ENCODE results near the gene CEP95. TPM values are rescaled to one million over a fixed set of nuclear protein-coding genes. Genes with fewer than 3 reads are reported as not detected.
"Not testable (repeated sequence)": the region's sequence is repeated elsewhere in the genome, so short reads cannot be mapped to it uniquely, and the experiment has no call there.

Gene CEP95
- total RNA-seq, 1 donor from 2014 or later, result 108 TPM

DNA sequence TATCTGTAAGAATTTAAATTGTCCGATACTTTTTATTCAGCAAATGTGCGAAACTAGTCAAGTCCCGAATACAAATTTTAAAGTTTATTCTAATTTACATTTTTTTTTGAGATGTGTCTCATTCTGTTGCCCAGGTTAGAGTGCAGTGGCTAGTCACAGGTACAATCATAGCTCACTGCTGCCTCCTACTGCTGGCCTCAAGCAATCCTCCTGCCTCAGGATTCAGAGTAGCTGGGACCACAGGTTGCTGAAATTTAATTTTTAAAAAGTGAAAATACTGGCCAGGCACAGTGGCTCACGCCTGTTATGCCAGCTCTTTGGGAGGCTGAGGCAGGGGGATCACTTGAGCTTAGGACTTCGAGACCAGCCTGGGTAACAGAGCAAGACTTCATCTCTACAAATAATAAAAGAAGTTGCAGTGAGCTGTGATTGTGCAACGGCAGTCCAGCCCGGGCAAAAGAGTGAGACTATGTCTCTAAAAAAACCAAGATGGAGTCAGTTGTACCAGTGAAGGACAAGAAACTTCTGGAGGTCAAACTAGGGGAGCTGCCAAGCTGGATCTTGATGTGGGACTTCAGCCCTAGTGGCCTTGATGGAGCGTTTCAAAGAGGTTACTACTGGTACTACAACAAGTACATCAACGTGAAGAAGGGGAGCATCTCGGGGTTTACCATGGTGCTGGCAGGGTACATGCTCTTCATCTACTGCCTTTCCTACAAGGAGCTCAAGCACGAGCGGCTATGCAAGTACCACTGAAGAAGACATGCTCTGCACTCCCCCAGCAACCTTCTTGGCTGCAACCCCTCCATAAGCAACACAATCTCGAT lies 15.5 kb upstream of the CEP95 start:
- Mint-ChIP-seq H3K4me1 (ENCODE audit: low read depth) (peaks cover 14% of the 10 kb centered on the region), H3K36me3 (ENCODE audit: insufficient read depth) (peaks cover 26% of the 10 kb centered on the region), H3K4me3 (ENCODE audit: low read depth) (no peak overlapping the region), H3K9me3 (ENCODE audit: low read depth) (no peaks in the 10 kb centered on the region), H3K27ac (no peak overlapping the region), H3K27me3 (no peaks in the 10 kb centered on the region)
- TF ChIP-seq, protein P1, sequence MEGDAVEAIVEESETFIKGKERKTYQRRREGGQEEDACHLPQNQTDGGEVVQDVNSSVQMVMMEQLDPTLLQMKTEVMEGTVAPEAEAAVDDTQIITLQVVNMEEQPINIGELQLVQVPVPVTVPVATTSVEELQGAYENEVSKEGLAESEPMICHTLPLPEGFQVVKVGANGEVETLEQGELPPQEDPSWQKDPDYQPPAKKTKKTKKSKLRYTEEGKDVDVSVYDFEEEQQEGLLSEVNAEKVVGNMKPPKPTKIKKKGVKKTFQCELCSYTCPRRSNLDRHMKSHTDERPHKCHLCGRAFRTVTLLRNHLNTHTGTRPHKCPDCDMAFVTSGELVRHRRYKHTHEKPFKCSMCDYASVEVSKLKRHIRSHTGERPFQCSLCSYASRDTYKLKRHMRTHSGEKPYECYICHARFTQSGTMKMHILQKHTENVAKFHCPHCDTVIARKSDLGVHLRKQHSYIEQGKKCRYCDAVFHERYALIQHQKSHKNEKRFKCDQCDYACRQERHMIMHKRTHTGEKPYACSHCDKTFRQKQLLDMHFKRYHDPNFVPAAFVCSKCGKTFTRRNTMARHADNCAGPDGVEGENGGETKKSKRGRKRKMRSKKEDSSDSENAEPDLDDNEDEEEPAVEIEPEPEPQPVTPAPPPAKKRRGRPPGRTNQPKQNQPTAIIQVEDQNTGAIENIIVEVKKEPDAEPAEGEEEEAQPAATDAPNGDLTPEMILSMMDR (IDR thresholded peaks at IDR 0.05; ENCODE audit: unreplicated experiment), result peak; percentile 49
- no peak for DNase-seq (ENCODE audit: low spot score, unreplicated experiment)

DNA sequence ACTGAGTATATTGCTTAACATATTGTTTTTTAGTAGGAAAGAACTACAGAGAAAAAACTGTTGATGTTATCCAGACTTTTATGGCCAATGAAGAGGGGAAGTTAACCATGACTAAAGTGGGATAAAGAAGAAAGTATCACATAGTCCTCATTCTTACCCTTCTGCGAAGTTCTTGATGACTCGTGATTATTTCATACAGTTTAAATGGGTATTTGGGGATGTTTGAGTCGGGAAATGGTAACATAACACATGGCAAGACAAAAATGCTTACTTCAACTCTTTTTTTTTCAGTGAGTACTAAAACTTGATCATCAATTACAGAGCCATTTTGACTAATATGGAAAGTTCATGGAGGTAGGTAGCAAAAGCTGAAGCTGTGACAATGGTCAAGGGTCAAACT lies 14.8 kb upstream of the CEP95 start:
- Mint-ChIP-seq H3K9me3 (ENCODE audit: low read depth) (no peaks in the 10 kb centered on the region), H3K4me1 (ENCODE audit: low read depth) (peaks cover 17% of the 10 kb centered on the region), H3K27ac (no peak overlapping the region), H3K4me3 (ENCODE audit: low read depth) (no peak overlapping the region), H3K27me3 (no peaks in the 10 kb centered on the region), H3K36me3 (ENCODE audit: insufficient read depth) (peaks cover 26% of the 10 kb centered on the region)
- DNase-seq (ENCODE audit: low spot score, unreplicated experiment), result no peak
- TF ChIP-seq, protein P1 (IDR thresholded peaks at IDR 0.05; ENCODE audit: unreplicated experiment), result no peak

DNA sequence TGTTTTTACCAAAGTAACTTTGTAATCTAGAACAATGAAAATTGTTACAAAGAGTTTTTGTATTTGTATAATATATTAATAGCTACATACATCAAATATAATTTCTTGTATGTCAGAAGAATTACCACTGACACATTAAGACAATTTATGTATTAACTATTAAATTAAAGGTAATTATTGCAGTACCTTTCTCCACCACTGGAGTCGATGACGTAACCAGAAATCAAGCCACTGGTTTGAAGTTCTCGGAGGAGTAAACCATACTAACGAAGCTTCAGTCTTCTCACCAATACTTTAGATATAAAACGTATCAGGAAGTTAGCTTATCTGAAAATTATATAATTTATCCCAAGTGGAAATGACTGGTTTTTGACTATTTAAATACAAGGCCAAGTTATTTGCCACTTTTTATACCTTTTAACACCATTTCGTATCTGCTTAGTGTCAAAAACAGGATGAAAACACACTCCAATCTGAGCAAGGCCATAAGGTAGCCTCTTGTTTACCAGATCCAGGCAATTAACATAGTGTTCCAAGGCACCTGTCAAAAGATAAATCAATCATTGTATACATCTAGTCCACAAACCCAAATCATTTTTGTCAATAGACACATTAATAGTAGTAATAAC lies 14.2 kb upstream of the CEP95 start:
- H3K27me3 Mint-ChIP-seq, result no peaks in the 10 kb centered on the region
- DNase-seq (ENCODE audit: low spot score, unreplicated experiment), result no peak
- TF ChIP-seq, protein P1 (IDR thresholded peaks at IDR 0.05; ENCODE audit: unreplicated experiment), result peak; percentile 50
- H3K4me1 Mint-ChIP-seq (ENCODE audit: low read depth), result peaks cover 17% of the 10 kb centered on the region
- peaks cover 26% of the 10 kb centered on the region for H3K36me3 Mint-ChIP-seq (ENCODE audit: insufficient read depth)
- no peak overlapping the region for H3K27ac Mint-ChIP-seq
- H3K9me3 Mint-ChIP-seq (ENCODE audit: low read depth), result no peaks in the 10 kb centered on the region
- H3K4me3 Mint-ChIP-seq (ENCODE audit: low read depth), result no peak overlapping the region

DNA sequence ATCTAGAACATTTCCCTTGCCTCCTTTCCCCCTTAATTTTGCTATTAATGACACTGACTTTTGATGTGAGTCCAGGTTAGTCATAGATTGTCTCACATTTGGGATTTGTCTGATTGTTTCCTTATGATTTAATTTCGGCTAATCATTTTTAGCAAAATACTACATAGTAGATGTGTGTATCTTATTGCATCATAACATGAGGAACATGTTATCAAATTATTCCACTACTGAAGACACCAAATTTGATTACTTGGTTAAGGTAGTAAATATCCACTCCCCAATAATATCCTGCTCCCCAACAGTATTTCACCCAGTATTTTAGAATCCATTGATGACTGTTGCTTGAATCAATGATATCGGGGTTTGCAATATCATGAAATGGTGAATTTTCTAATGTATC lies 12.7 kb upstream of the CEP95 start:
- DNase-seq (ENCODE audit: low spot score, unreplicated experiment), result no peak
- Mint-ChIP-seq H3K9me3 (ENCODE audit: low read depth) (no peaks in the 10 kb centered on the region), H3K4me1 (ENCODE audit: low read depth) (peaks cover 30% of the 10 kb centered on the region), H3K4me3 (ENCODE audit: low read depth) (peak overlapping the region; percentile 3), H3K27me3 (no peaks in the 10 kb centered on the region), H3K36me3 (ENCODE audit: insufficient read depth) (peaks cover 28% of the 10 kb centered on the region), H3K27ac (no peak overlapping the region)
- TF ChIP-seq, protein P1 (IDR thresholded peaks at IDR 0.05; ENCODE audit: unreplicated experiment), result no peak

DNA sequence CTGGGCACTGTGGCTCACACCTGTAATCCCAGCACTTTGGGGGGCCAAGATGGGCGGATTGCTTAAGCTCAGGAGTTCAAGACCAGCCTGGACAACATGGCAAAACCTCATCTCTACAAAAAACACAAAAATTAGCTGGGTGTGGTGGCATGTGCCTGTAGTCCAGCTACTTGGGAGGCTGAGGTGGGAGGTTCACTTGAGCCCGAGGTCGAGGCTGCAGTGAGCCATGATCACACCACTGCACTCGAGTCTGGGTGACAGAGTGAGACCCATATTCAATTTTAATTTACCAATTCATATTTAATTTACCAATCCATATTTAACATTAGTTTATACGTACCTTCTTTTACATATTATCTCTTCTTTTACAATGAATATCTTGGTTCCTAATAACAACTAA lies 11.5 kb upstream of the CEP95 start:
- H3K27me3 Mint-ChIP-seq; H3K4me3 Mint-ChIP-seq (ENCODE audit: low read depth); H3K27ac Mint-ChIP-seq; DNase-seq (ENCODE audit: low spot score, unreplicated experiment); H3K9me3 Mint-ChIP-seq (ENCODE audit: low read depth): not testable (repeated sequence)
- Mint-ChIP-seq H3K36me3 (ENCODE audit: insufficient read depth) (peaks cover 33% of the 10 kb centered on the region), H3K4me1 (ENCODE audit: low read depth) (peaks cover 34% of the 10 kb centered on the region)

Data from progenitor cell of endocrine pancreas (in vitro differentiated cells).